Activated naive CD8-positive, alpha-beta T cell treated with anti-CD3 and anti-CD28 coated beads, Interleukin-2, amount 10 ng/mL, durations not matched to agents 7 days and 5 days (primary cell): Measurements from ENCODE around the gene RDX. TPM values are rescaled to one million over a fixed set of nuclear protein-coding genes. Genes with fewer than 3 reads are reported as not detected.
"Not testable (repeated sequence)": the region's sequence is repeated elsewhere in the genome, so short reads cannot be mapped to it uniquely, and the experiment has no call there.

Source experiments
- ATAC-seq: fragments of 150-1000 bp; cut with Tn5 transposase; one replicate; pipeline ENCODE4 v1.10.0; 2021; ENCODE audit warnings: low read depth, moderate library complexity
- POLR2A ChIA-PET: fragments of 350-600 bp; sonication (Branson Sonifier 250); formaldehyde crosslinking; loops from one replicate; lab custom pipeline; 2021; ENCODE audit warnings: antibody characterized with exemption; lab: Charles Lee
- DNase-seq: peaks from one replicate; pipeline ENCODE4 v3.0.0; 2021
- H3K27ac Mint-ChIP-seq: one replicate; pipeline ENCODE4 v1.8.0; 2022; ENCODE audit warnings: mild to moderate bottlenecking, mixed read lengths
- H3K27me3 Mint-ChIP-seq: one replicate; pipeline ENCODE4 v1.8.0; 2022; ENCODE audit warnings: mild to moderate bottlenecking, moderate library complexity, mixed read lengths
- H3K36me3 Mint-ChIP-seq: one replicate; pipeline ENCODE4 v1.8.0; 2021; ENCODE audit warnings: mild to moderate bottlenecking, mixed read lengths
- H3K4me1 Mint-ChIP-seq: one replicate; pipeline ENCODE4 v1.8.0; 2021; ENCODE audit warnings: mixed read lengths
- H3K4me3 Mint-ChIP-seq: one replicate; pipeline ENCODE4 v1.8.0; 2022; ENCODE audit warnings: mild to moderate bottlenecking, moderate library complexity, mixed read lengths
- H3K9me3 Mint-ChIP-seq: one replicate; pipeline ENCODE4 v1.8.0; 2021; ENCODE audit warnings: mixed read lengths
- total RNA-seq, 2 experiments: library from RNA; stranded (reverse); gene quantifications; one replicate each; pipeline ENCODE4 v1.2.3, GENCODE V29; 2021

The RDX gene
- total RNA-seq, 2 experiments from 2014 or later: 30.4 to 38.1 TPM

- ATAC-seq (no peak), DNase-seq (no peak)
- Mint-ChIP-seq H3K4me1 (peaks cover 26% of the 10 kb centered on the region), H3K4me3 (no peak overlapping the region), H3K36me3 (no peaks in the 10 kb centered on the region), H3K27me3 (no peaks in the 10 kb centered on the region), H3K27ac (no peak overlapping the region), H3K9me3 (no peaks in the 10 kb centered on the region)
- POLR2A ChIA-PET: no interaction called here
Measured at GRCh38 chr11:110298301-110298765, 1.9 kb upstream of the RDX start.

DNA sequence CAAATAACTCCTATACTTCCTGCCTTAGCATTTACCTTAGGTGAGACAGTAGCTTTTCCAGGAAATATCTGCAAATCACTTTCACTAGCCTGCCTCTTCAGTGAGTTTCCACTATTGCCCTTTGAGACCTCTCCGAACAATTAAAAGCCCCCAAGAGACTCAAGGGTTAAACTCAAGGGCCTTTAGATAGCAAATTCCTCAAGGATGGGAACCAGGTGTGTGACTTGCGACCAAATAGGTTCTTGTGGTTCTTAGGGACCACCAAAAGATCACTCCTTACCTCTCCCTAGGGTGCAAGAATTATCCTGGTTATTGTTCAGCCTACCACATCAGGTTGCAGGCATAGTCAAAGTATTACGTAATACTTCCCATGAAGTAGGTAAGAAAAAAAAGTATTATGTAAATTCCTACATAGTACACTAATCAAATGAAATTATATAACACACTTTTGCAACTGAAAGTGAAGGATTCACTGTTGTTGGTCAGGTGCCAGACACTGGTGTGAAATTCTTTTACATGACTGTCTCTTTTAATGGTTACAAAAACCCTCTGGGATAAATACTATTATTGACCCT is 1.4 kb upstream of the RDX start:
- Mint-ChIP-seq H3K9me3 (no peaks in the 10 kb centered on the region), H3K4me1 (peaks cover 27% of the 10 kb centered on the region), H3K4me3 (peak overlapping the region; percentile 64), H3K27me3 (no peaks in the 10 kb centered on the region), H3K27ac (no peak overlapping the region), H3K36me3 (no peaks in the 10 kb centered on the region)
- DNase-seq (no peak), ATAC-seq (no peak)
- POLR2A ChIA-PET: no interaction called here

DNA sequence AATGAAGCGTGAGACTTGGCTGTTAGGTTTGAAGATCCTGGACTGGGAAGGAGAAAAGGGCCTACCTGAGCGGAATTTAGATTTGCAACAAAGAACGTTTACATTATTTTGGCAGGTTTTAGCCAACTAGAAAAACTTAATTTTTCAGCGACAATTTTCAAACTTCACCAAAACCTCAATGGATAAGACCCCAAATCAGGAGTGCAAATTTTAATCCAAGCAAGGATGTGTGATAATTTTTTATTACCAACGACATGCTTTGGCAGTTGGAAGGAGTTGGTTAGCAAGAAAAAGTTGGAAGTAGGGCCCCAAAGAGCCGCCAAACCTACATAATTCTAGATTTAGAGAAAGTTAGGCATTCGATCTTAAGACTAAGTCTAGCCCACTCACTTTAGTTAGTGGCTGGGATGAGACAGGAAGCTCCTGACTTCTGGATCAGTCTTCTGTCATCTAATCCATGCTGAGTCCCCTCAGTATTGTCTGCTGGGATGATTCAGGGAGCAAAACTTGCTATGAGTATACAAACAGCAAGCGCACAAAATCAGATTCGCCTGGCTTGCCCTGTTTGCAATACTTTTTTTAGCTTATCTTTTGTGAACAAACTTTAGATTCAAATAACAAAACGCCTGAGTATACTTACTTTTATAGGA is 787 bp upstream of the RDX start:
- no peaks in the 10 kb centered on the region for H3K27me3 Mint-ChIP-seq
- POLR2A ChIA-PET: interaction anchor here (0.7 to 1.7 kb wide), 3 partner anchors 42 to 134 kb away, joined by 3 to 6 read pairs (median 3); no protein-coding TSS in a partner anchor
- no peaks in the 10 kb centered on the region for H3K9me3 Mint-ChIP-seq
- peaks cover 27% of the 10 kb centered on the region for H3K4me1 Mint-ChIP-seq
- DNase-seq: no peak
- H3K36me3 Mint-ChIP-seq: no peaks in the 10 kb centered on the region
- peak overlapping the region; percentile 64 for H3K4me3 Mint-ChIP-seq
- H3K27ac Mint-ChIP-seq: peak overlapping the region; percentile 51
- no peak for ATAC-seq

- H3K27me3 Mint-ChIP-seq: no peaks in the 10 kb centered on the region
- DNase-seq (peak; percentile 73), ATAC-seq (peak; percentile 68)
- no peaks in the 10 kb centered on the region for H3K9me3 Mint-ChIP-seq
- peak overlapping the region; percentile 96 for H3K4me3 Mint-ChIP-seq
- peaks cover 9% of the 10 kb centered on the region for H3K36me3 Mint-ChIP-seq
- POLR2A ChIA-PET: interaction anchor here (1.7 kb wide), 1 partner anchor 53 kb away, joined by 6 read pairs; no protein-coding TSS in a partner anchor
- peaks cover 38% of the 10 kb centered on the region for H3K4me1 Mint-ChIP-seq
- H3K27ac Mint-ChIP-seq: peak overlapping the region; percentile 80
Measured at GRCh38 chr11:110295531-110296225, 736 bp downstream of the RDX start.

DNA sequence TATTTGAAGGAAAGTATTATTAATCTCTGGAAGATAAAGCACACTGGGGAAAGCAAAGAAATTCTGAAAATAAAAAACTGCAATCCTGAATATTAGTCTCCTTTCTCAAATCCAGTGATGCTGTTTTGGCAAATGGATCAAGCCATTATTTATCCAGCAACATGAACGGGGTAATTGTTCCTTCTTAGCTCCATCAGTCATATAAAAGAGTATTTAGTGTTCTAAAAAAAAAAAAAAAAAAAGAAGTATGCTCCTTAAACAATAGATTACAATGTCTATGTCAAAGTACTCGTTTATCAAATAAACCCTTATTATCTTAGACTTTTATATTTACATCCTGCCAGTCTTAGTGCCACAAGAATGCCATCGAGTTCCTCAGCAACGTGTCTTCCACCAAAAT is 1.3 kb downstream of the RDX start:
- Mint-ChIP-seq H3K4me1 (peaks cover 36% of the 10 kb centered on the region), H3K9me3 (no peaks in the 10 kb centered on the region), H3K36me3 (peaks cover 9% of the 10 kb centered on the region), H3K4me3 (peak overlapping the region; percentile 96), H3K27ac (no peak overlapping the region), H3K27me3 (no peaks in the 10 kb centered on the region)
- DNase-seq: no peak
- ATAC-seq: no peak
- POLR2A ChIA-PET: interaction anchor here (0.6 to 1.7 kb wide), 2 partner anchors 54 to 1141 kb away, joined by 3 to 6 read pairs; no protein-coding TSS in a partner anchor

- Mint-ChIP-seq H3K4me1 (peaks cover 35% of the 10 kb centered on the region), H3K36me3 (peaks cover 9% of the 10 kb centered on the region), H3K9me3 (no peaks in the 10 kb centered on the region), H3K27me3 (no peaks in the 10 kb centered on the region), H3K27ac (no peak overlapping the region), H3K4me3 (peak overlapping the region; percentile 96)
- POLR2A ChIA-PET: interaction anchor here (0.6 kb wide), 1 partner anchor 1141 kb away, joined by 3 read pairs; no protein-coding TSS in a partner anchor
- ATAC-seq (no peak), DNase-seq (no peak)
Measured at GRCh38 chr11:110294509-110294908, 1.9 kb downstream of the RDX start.

- POLR2A ChIA-PET: interaction anchor here (0.6 to 0.8 kb wide), 3 partner anchors 49 to 1229 kb away, joined by 3 to 7 read pairs (median 4); no protein-coding TSS in a partner anchor
- DNase-seq (no peak), ATAC-seq (no peak)
- H3K4me1 Mint-ChIP-seq: peaks cover 34% of the 10 kb centered on the region
- H3K9me3 Mint-ChIP-seq: no peaks in the 10 kb centered on the region
- H3K4me3 Mint-ChIP-seq: peak overlapping the region; percentile 41
- H3K27ac Mint-ChIP-seq: no peak overlapping the region
- peaks cover 9% of the 10 kb centered on the region for H3K36me3 Mint-ChIP-seq
- no peaks in the 10 kb centered on the region for H3K27me3 Mint-ChIP-seq
Measured at GRCh38 chr11:110293389-110293788, 3.0 kb downstream of the RDX start.

- ATAC-seq, H3K9me3 Mint-ChIP-seq, DNase-seq, H3K36me3 Mint-ChIP-seq, H3K27ac Mint-ChIP-seq, H3K27me3 Mint-ChIP-seq, POLR2A ChIA-PET, H3K4me3 Mint-ChIP-seq: not testable (repeated sequence)
- H3K4me1 Mint-ChIP-seq: peaks cover 37% of the 10 kb centered on the region
Measured at GRCh38 chr11:110292146-110292545, 4.3 kb downstream of the RDX start.

DNA sequence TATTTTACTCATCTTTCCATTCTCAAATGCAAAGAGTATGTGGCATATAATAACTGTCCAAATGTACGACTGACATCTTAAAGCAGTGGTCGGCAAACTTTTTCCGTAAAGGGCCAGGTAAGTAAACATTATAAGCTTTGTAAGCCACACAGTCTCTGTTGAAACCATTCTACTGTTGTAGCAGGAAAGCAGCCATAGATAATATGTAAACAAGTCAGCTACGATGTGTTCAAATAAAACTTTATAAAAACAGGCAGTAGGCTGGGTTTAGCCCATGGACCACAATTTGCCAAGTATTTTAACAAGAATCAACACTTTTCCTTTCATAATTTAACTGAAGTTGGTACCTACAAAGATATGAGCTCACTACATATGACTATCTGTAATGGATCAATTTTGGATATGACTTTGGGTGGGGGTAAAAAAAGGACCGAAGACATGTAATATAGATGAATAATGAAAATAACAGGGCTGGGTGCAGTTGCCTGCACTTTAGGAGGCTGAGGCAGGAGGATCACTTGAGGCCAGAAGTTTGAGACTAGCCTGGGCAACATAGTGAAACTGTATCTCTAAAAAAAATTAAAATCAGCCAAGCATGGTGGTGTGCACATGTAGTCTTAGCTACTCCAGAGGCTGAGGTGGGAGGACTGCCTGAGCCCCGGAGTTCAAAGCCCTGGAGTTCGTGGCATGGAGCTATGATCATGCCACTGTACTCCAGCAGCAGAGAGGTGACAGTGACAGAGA is 5.7 kb downstream of the RDX start:
- H3K9me3 Mint-ChIP-seq: no peaks in the 10 kb centered on the region
- no peak overlapping the region for H3K4me3 Mint-ChIP-seq
- peaks cover 35% of the 10 kb centered on the region for H3K4me1 Mint-ChIP-seq
- no peaks in the 10 kb centered on the region for H3K27me3 Mint-ChIP-seq
- no peak overlapping the region for H3K27ac Mint-ChIP-seq
- ATAC-seq (no peak), DNase-seq (no peak)
- peaks cover 12% of the 10 kb centered on the region for H3K36me3 Mint-ChIP-seq
- POLR2A ChIA-PET: no interaction called here

- Mint-ChIP-seq H3K4me3 (no peak overlapping the region), H3K27me3 (no peaks in the 10 kb centered on the region), H3K27ac (no peak overlapping the region), H3K36me3 (peaks cover 12% of the 10 kb centered on the region), H3K4me1 (peaks cover 33% of the 10 kb centered on the region), H3K9me3 (no peaks in the 10 kb centered on the region)
- ATAC-seq (no peak), DNase-seq (no peak)
- POLR2A ChIA-PET: no interaction called here
Measured at GRCh38 chr11:110289472-110289871, 6.9 kb downstream of the RDX start.

DNA sequence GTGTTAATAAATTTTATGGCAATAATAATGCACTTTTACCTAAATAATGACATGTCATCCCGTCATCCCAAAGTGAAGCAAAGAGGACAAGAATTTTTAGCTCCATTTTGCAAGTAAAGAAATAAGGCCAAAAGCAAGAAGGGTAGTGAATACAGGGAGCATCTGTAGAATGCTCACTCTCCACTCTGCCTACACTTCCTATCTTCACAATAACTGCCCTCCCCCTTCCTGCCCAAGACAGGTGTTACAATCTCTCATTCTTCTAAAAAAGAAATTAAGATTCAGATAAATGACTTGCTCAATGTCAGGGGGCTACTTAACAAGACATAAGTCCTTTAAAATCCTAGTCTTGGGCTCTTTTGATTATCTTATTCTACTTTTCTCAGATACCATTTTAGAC is 8.9 kb downstream of the RDX start:
- Mint-ChIP-seq H3K36me3 (peaks cover 14% of the 10 kb centered on the region), H3K27ac (no peak overlapping the region), H3K4me3 (no peak overlapping the region), H3K27me3 (no peaks in the 10 kb centered on the region), H3K9me3 (no peaks in the 10 kb centered on the region), H3K4me1 (peaks cover 21% of the 10 kb centered on the region)
- DNase-seq (no peak), ATAC-seq (peak; percentile 52)
- POLR2A ChIA-PET: no interaction called here

DNA sequence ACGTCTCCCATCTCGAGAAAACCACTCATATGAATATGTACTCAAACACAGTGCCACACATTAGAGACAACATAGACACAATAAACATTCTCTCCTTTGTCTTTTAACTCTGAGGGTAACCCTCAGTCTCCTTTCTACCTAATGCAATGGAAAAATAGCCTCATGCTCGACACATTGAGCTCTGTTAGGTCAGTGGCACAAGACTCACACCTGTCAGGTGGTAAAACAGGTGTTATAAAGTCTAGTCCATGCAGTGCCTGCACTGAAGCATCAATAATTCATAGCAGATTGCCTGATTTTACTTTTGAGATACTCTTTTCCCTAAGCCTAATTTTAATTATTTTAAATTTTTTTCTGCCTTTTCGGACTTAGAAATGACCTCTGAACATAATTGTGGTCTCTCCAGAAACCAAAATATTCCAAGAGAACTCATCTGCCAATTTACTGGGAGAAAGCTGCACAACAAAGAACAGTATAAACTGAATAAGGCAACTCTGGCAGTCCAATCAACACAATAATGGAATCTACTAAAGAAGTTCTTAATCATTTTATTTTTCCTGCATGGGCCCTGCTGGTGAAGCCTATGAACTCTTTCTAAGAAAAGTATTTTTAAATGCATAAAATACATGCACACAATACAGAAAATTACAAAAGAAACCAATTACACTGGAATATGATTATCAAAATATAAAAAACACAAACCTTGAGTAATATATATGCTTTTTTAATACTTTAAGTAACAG is 9.9 kb downstream of the RDX start:
- H3K4me1 Mint-ChIP-seq: peaks cover 19% of the 10 kb centered on the region
- H3K36me3 Mint-ChIP-seq: peaks cover 15% of the 10 kb centered on the region
- ATAC-seq: no peak
- no peaks in the 10 kb centered on the region for H3K27me3 Mint-ChIP-seq
- POLR2A ChIA-PET: no interaction called here
- no peak for DNase-seq
- no peak overlapping the region for H3K27ac Mint-ChIP-seq
- no peak overlapping the region for H3K4me3 Mint-ChIP-seq
- no peaks in the 10 kb centered on the region for H3K9me3 Mint-ChIP-seq
